NCI-H2196 treated with DMSO at 0.1 percent for 48 hours (cell line): ENCODE data around the gene GABBR1.
"Not testable (repeated sequence)": the region's sequence is repeated elsewhere in the genome, so short reads cannot be mapped to it uniquely, and the experiment has no call there.

Experiments
- DNase-seq: peaks from one replicate; lab custom pipeline; 2025; ENCODE audit not compliant: unreplicated experiment; lab: John Stamatoyannopoulos, UW

GABBR1 gene

GRCh38 chr6:29632789-29633533 is at the start of gene GABBR1:
Gene GABBR1 (minus strand): TSS chr6:29633183. CDS start chr6:29632385, 798 bp downstream.
- DNase-seq = peak; percentile 81

GRCh38 chr6:29681811-29682210 is 48.8 kb upstream of the GABBR1 start:
- DNase-seq = no peak

GRCh38 chr6:29680904-29681303 is 47.9 kb upstream of the GABBR1 start, which contains the start of gene ZFP57:
Gene ZFP57 (minus strand): TSS chr6:29681152. CDS start chr6:29677003, 4,149 bp downstream.
- DNase-seq = no peak

- DNase-seq = no peak
Measured at GRCh38 chr6:29680416-29680815, 47.4 kb upstream of the GABBR1 start.

GRCh38 chr6:29679962-29680361 is 47.0 kb upstream of the GABBR1 start:
- DNase-seq = no peak

- no peak for DNase-seq
Measured at GRCh38 chr6:29678114-29678513, 45.1 kb upstream of the GABBR1 start.

- peak; percentile 56 for DNase-seq
Measured at GRCh38 chr6:29676981-29677601, 44.1 kb upstream of the GABBR1 start.

GRCh38 chr6:29675561-29675960 is 42.6 kb upstream of the GABBR1 start:
- no peak for DNase-seq

GRCh38 chr6:29674008-29674407 is 41.0 kb upstream of the GABBR1 start:
- no peak for DNase-seq

- no peak for DNase-seq
Measured at GRCh38 chr6:29673161-29673560, 40.2 kb upstream of the GABBR1 start.

- DNase-seq = not testable (repeated sequence)
Measured at GRCh38 chr6:29672116-29672515, 39.1 kb upstream of the GABBR1 start.

- DNase-seq = no peak
Measured at GRCh38 chr6:29671026-29671425, 38.0 kb upstream of the GABBR1 start.

- no peak for DNase-seq
Measured at GRCh38 chr6:29667158-29667557, 34.2 kb upstream of the GABBR1 start.

GRCh38 chr6:29666826-29667130 is 33.8 kb upstream of the GABBR1 start:
- DNase-seq = no peak

GRCh38 chr6:29665942-29666825 is 33.2 kb upstream of the GABBR1 start:
- no peak for DNase-seq

- no peak for DNase-seq
Measured at GRCh38 chr6:29663300-29664042, 30.5 kb upstream of the GABBR1 start.

- not testable (repeated sequence) for DNase-seq
Measured at GRCh38 chr6:29661502-29662141, 28.6 kb upstream of the GABBR1 start.

- no peak for DNase-seq
Measured at GRCh38 chr6:29661071-29661470, 28.1 kb upstream of the GABBR1 start.

GRCh38 chr6:29656798-29657197 is 23.8 kb upstream of the GABBR1 start, which contains the start of gene MOG:
Gene MOG (plus strand): TSS chr6:29657092. CDS start chr6:29657210, 118 bp downstream.
- no peak for DNase-seq

GRCh38 chr6:29656157-29656556 is 23.2 kb upstream of the GABBR1 start:
- DNase-seq = no peak
